HepG2 (cell line): ENCODE results near the gene PSME3IP1. TPM values are rescaled to one million over a fixed set of nuclear protein-coding genes. Genes with fewer than 3 reads are reported as not detected.

Source experiments
- ATF6 ChIP-seq: sonication (generic); formaldehyde crosslinking; conservative IDR thresholded peaks from 2 replicates; pipeline ENCODE4 v1.4.0; 2020; ENCODE audit warnings: missing genetic modification reagents
- CERS6 ChIP-seq: sonication (generic); formaldehyde crosslinking; IDR thresholded peaks from 2 replicates; pipeline ENCODE4 v1.5.0; 2020; ENCODE audit warnings: missing genetic modification reagents
- CSRNP1 ChIP-seq: sonication (generic); formaldehyde crosslinking; IDR thresholded peaks from 2 replicates; pipeline ENCODE4 v1.8.1; 2023; ENCODE audit warnings: mild to moderate bottlenecking, missing genetic modification reagents
- FOXJ3 ChIP-seq: sonication (generic); formaldehyde crosslinking; IDR thresholded peaks from 2 replicates; pipeline ENCODE4 v1.4.0; 2020; ENCODE audit warnings: missing genetic modification reagents, mild to moderate bottlenecking, borderline replicate concordance
- IRF1 ChIP-seq: sonication (generic); formaldehyde crosslinking; IDR thresholded peaks from 2 replicates; pipeline ENCODE4 v1.4.0; 2020; ENCODE audit warnings: low read depth, mild to moderate bottlenecking, missing genetic modification reagents
- IRF9 ChIP-seq: sonication (generic); formaldehyde crosslinking; IDR thresholded peaks from 2 replicates; pipeline ENCODE4 v1.8.0; 2022; ENCODE audit warnings: missing genetic modification reagents, mild to moderate bottlenecking, borderline replicate concordance
- MIER3 ChIP-seq: IDR thresholded peaks from 2 replicates; pipeline ENCODE4 v1.6.1; 2016; ENCODE audit warnings: missing compliant biosample characterization, borderline replicate concordance
- NFIB ChIP-seq: sonication (generic); formaldehyde crosslinking; IDR thresholded peaks from 2 replicates; pipeline ENCODE4 v1.9.0; 2021; ENCODE audit warnings: missing genetic modification reagents, mild to moderate bottlenecking, borderline replicate concordance
- SRF ChIP-seq: IDR thresholded peaks from 2 replicates; pipeline ENCODE4 v1.6.1; 2011; ENCODE audit warnings: mild to moderate bottlenecking, low read depth, low read length, moderate library complexity
- TARDBP ChIP-seq: sonication (generic); formaldehyde crosslinking; IDR thresholded peaks from 2 replicates; pipeline ENCODE4 v1.8.0; 2022; ENCODE audit warnings: mild to moderate bottlenecking, missing genetic modification reagents
- TBX3 ChIP-seq: fragments of 450-650 bp; IDR thresholded peaks from 2 replicates; pipeline ENCODE4 v1.6.1; 2017; ENCODE audit warnings: antibody characterized with exemption, mild to moderate bottlenecking, inconsistent platforms, borderline replicate concordance
- THYN1 ChIP-seq: sonication (generic); formaldehyde crosslinking; IDR thresholded peaks from 2 replicates; pipeline ENCODE4 v1.8.1; 2023; ENCODE audit warnings: low read depth, mild to moderate bottlenecking, moderate library complexity, missing genetic modification reagents, borderline replicate concordance
- ZBTB33 ChIP-seq: sonication (generic); formaldehyde crosslinking; IDR thresholded peaks from 2 replicates; pipeline ENCODE4 v1.4.0; 2020; ENCODE audit warnings: missing genetic modification reagents
- ZBTB8A ChIP-seq: sonication (generic); formaldehyde crosslinking; IDR thresholded peaks from 2 replicates; pipeline ENCODE4 v1.4.0; 2020; ENCODE audit warnings: mild to moderate bottlenecking, low read depth, missing genetic modification reagents, borderline replicate concordance
- ZNF564 ChIP-seq: sonication (generic); formaldehyde crosslinking; IDR thresholded peaks from 2 replicates; pipeline ENCODE4 v1.8.1; 2023; ENCODE audit warnings: mild to moderate bottlenecking, missing genetic modification reagents
- ZNF747 ChIP-seq: sonication (generic); formaldehyde crosslinking; IDR thresholded peaks from 2 replicates; pipeline ENCODE4 v1.8.1; 2023; ENCODE audit warnings: missing genetic modification reagents, mild to moderate bottlenecking, borderline replicate concordance
- ZXDC ChIP-seq: sonication (generic); formaldehyde crosslinking; IDR thresholded peaks from 2 replicates; pipeline ENCODE4 v1.5.0; 2020; ENCODE audit warnings: mild to moderate bottlenecking, missing genetic modification reagents
- polyA plus RNA-seq, 8 experiments: library from polyadenylated mRNA; depleted of rRNA in 3 of 8; stranded (reverse) in 7 of 8; unstranded in 1 of 8; fragments of >200 nt; fragmentation: Illumina TruSeq in 4 of 8; extraction: Trizol in 4 of 8; gene quantifications; 2 replicates each; pipeline versions ENCODE4 v1.2.1 to v1.2.3, GENCODE V29; 2011 to 2016; ENCODE audit warnings: low read depth in 4 of 8, missing spikeins in 1 of 8, mixed read lengths in 1 of 8; ENCODE audit not compliant: insufficient read depth in 1 of 8
- total RNA-seq, 5 experiments: library from RNA; depleted of rRNA; stranded (reverse); fragments of >200 nt; fragmentation: Illumina TruSeq; extraction: Trizol; gene quantifications; 2 replicates each; pipeline ENCODE4 v1.2.3, GENCODE V29; 2016; ENCODE audit warnings: low read depth in 1 of 5

PSME3IP1 gene
- total and polyA plus RNA-seq, 2 of the 13 experiments (the other 11 are each of a cell fraction or from before 2014, with no cell fraction given): 90.8 to 99.8 TPM

- TF ChIP-seq TARDBP (peak; percentile 61; the same call in 1 of the 2 replicates), ATF6 (CRISPR knock-in tag) (no peak), ZNF564 (no peak), THYN1 (no peak), MIER3 (CRISPR knock-in tag) (no peak), IRF1 (no peak), ZBTB33 (no peak), NFIB (CRISPR knock-in tag) (no peak), CERS6 (no peak), ZBTB8A (CRISPR knock-in tag) (no peak), CSRNP1 (CRISPR knock-in tag) (no peak), ZXDC (no peak), FOXJ3 (CRISPR knock-in tag) (no peak), TBX3 (peak; percentile 32; the same call in 1 of the 2 replicates), IRF9 (CRISPR knock-in tag) (no peak), SRF (no peak), ZNF747 (CRISPR knock-in tag) (no peak)
Observed at GRCh38 chr16:57194512-57194911, 8.7 kb upstream of the PSME3IP1 start (continued).
